CD4-positive, alpha-beta memory T cell (primary cell): Measurements from ENCODE around the gene BRD9. TPM values are rescaled to one million over a fixed set of nuclear protein-coding genes. Genes with fewer than 3 reads are reported as not detected.
"Not testable (repeated sequence)": the region's sequence is repeated elsewhere in the genome, so short reads cannot be mapped to it uniquely, and the experiment has no call there.

ENCODE experiments used
- CTCF ChIA-PET: fragments of 350-600 bp; sonication (Branson Sonifier 250); formaldehyde crosslinking; loops from one replicate; lab custom pipeline; 2021; ENCODE audit warnings: inconsistent platforms; ENCODE audit not compliant: partially characterized antibody; lab: Charles Lee
- POLR2A ChIA-PET: fragments of 350-600 bp; sonication (Branson Sonifier 250); formaldehyde crosslinking; loops from one replicate; lab custom pipeline; 2021; ENCODE audit not compliant: partially characterized antibody; lab: Charles Lee
- DNase-seq, 5 donors: peaks; one replicate each; pipeline versions ENCODE4 v3.0.0 to v3.0.0-alpha.2; 2020 to 2022; ENCODE audit warnings: mixed read lengths in 1 of 5
- H3K27ac ChIP-seq: one replicate; pipeline ENCODE4 v1.7.0; 2013; ENCODE audit warnings: low read depth, low read length
- H3K27me3 ChIP-seq: 2 replicates; pipeline ENCODE4 v1.7.0; 2013; ENCODE audit warnings: mild to moderate bottlenecking, low read length, moderate library complexity; ENCODE audit not compliant: insufficient read depth
- H3K36me3 ChIP-seq: 2 replicates; pipeline ENCODE4 v1.7.0; 2013; ENCODE audit warnings: mild to moderate bottlenecking, low read length, moderate library complexity; ENCODE audit not compliant: insufficient read depth
- H3K4me1 ChIP-seq: 2 replicates; pipeline ENCODE4 v1.7.0; 2013; ENCODE audit warnings: mild to moderate bottlenecking, low read length, moderate library complexity; ENCODE audit not compliant: insufficient read depth
- H3K4me3 ChIP-seq, 2 donors: one replicate each; pipeline ENCODE4 v1.7.0; 2013; ENCODE audit warnings: low read length in 2 of 2, mild to moderate bottlenecking in 1 of 2
- H3K9me3 ChIP-seq, 2 donors: one replicate each; pipeline ENCODE4 v1.7.0; 2013; ENCODE audit warnings: low read length in 2 of 2, control low read depth in 1 of 2; ENCODE audit not compliant: control insufficient read depth in 1 of 2
- H3K27ac Mint-ChIP-seq, 7 donors: one replicate each; pipeline ENCODE4 v1.8.0; 2020 to 2021; ENCODE audit warnings: mixed read lengths in 7 of 7, mild to moderate bottlenecking in 6 of 7, inconsistent platforms in 3 of 7, moderate library complexity in 3 of 7
- H3K27me3 Mint-ChIP-seq, 2 donors: one replicate each; pipeline ENCODE4 v1.8.0; 2020 to 2021; ENCODE audit warnings: mixed read lengths in 2 of 2
- H3K36me3 Mint-ChIP-seq, 2 donors: one replicate each; pipeline ENCODE4 v1.8.0; 2020 to 2021; ENCODE audit warnings: mixed read lengths in 2 of 2, inconsistent platforms in 1 of 2, mild to moderate bottlenecking in 1 of 2
- H3K4me1 Mint-ChIP-seq, 4 donors: one replicate each; pipeline ENCODE4 v1.8.0; 2020 to 2021; ENCODE audit warnings: mixed read lengths in 4 of 4, mild to moderate bottlenecking in 1 of 4
- H3K4me3 Mint-ChIP-seq, 8 donors: one replicate each; pipeline ENCODE4 v1.8.0; 2020 to 2021; ENCODE audit warnings: mixed read lengths in 8 of 8, mild to moderate bottlenecking in 7 of 8, moderate library complexity in 6 of 8, inconsistent platforms in 3 of 8
- H3K9me3 Mint-ChIP-seq, 8 donors: one replicate each; pipeline ENCODE4 v1.8.0; 2020 to 2021; ENCODE audit warnings: mixed read lengths in 8 of 8, mild to moderate bottlenecking in 5 of 8, inconsistent platforms in 3 of 8, moderate library complexity in 1 of 8
- intact Hi-C: fragments of 100-400 bp; cut with micrococcal nuclease; formaldehyde crosslinking; loops from one replicate; pipeline ENCODE4 v1.15.1; 2023
- polyA plus RNA-seq, 2 donors: library from polyadenylated mRNA; unstranded; fragments of 300-500 nt; fragmentation: Illumina TruSeq; gene quantifications; one replicate each; pipeline ENCODE4 v1.2.3, GENCODE V29; 2021
- total RNA-seq, 2 experiments: library from RNA; stranded (reverse); gene quantifications; one replicate each; pipeline ENCODE4 v1.2.3, GENCODE V29; 2021

Gene BRD9
- 10 to 100 TPM; 81.5 to 86.8 TPM for total RNA-seq
- 10 to 100 TPM in 1 of 2 donors, 1 to 10 TPM in 1; 8.0 to 21.2 TPM for polyA plus RNA-seq

DNA sequence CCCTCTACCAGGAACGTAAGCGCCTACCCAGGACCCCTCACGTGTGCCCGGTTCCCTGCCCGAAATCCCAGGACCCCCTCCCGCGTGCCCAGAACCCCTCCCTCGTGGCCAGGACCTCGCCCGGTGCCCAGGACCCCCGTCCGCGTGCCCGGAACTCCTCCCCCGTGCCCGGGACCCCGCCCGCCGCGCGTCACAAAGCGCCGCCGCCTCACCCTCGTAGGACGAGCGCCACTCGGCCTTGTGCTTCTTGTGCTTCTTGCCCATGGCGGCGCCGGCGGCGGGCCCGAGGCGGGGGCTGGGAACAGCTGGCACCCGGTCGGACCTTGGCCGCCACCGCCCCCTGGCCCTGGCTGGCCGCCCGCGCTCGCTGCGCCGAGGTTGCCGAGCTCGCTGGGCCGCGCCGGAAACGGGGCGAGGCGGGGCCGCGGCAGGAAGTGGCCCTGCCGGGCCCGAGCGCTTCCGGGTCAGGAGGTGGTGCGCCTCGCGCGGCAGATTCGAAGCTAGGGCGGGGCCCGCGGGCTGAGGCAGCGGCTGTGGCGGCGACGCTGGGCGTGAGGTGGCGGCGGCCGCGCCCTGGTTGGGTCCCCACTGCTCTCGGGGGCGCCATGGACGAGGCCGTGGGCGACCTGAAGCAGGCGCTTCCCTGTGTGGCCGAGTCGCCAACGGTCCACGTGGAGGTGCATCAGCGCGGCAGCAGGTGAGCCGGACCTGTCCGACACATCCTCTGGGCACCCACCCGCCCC is at the start of gene BRD9, which contains the start of gene TRIP13:
Gene BRD9, minus strand, starts transcription at position 408 of the 743 bp plus-strand sequence. Its CDS starts 144 bp downstream, at position 264.
Gene TRIP13, plus strand, starts transcription at position 491 of the 743 bp plus-strand sequence. Its CDS starts 115 bp downstream, at position 606.
- H3K4me3 ChIP-seq: peak within 1 kb of the TSS; percentile 38 to 83
- ChIA-PET POLR2A (interaction anchor here (0.9 to 2.1 kb wide), 6 partner anchors 11 to 622 kb away, joined by 3 to 5 read pairs (median 4); partner anchors contain the start of gene PDCD6), CTCF (interaction anchor here (1.0 kb wide), 1 partner anchor 9 kb away, joined by 6 read pairs; no protein-coding TSS in a partner anchor)

DNA sequence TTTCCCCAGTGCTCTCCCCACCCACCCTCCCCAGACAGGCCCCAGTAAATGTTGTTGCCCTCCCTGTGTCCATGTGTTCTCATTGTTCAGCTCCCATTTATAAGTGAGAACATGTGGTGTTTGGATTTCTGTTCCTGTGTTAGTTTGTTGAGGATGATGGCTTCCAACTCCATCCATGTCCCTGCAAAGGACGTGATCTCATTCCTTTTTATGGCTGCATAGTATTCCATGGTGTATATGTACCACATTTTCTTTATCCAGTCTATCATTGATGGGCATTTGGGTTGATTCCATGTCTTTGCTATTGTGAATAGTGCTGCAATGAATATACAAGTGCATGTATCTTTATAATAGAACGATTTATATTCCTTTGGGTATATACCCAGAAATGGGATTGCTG is 48.1 kb upstream of the BRD9 start:
- H3K27me3 ChIP-seq, H3K9me3 ChIP-seq, H3K4me3 Mint-ChIP-seq, H3K36me3 ChIP-seq, intact Hi-C loops, H3K9me3 Mint-ChIP-seq, H3K27ac ChIP-seq, H3K4me1 ChIP-seq, DNase-seq, POLR2A ChIA-PET, H3K4me3 ChIP-seq, CTCF ChIA-PET, H3K4me1 Mint-ChIP-seq, H3K36me3 Mint-ChIP-seq, H3K27ac Mint-ChIP-seq: not testable (repeated sequence)
- peaks cover 26% of the 10 kb centered on the region in 2 donors for H3K27me3 Mint-ChIP-seq

More for the DNA sequence above, at the start of gene BRD9, which contains the start of gene TRIP13:
- peak within 1 kb of the TSS; percentile 86 to 95 (median 91) for H3K27ac Mint-ChIP-seq
- Histone ChIP-seq H3K36me3 (peaks cover 36% of the 10 kb centered on the region), H3K27me3 (no peaks in the 10 kb centered on the region), H3K9me3 (no peaks in the 10 kb centered on the region), H3K4me1 (peaks cover 28% of the 10 kb centered on the region), H3K27ac (peak within 1 kb of the TSS; percentile 90)
- H3K36me3 Mint-ChIP-seq: peaks cover 21 to 41% of the 10 kb centered on the region in 2 donors
- peak within 1 kb of the TSS; percentile 85 to 90 (median 87) for H3K4me3 Mint-ChIP-seq
- no peaks in the 10 kb centered on the region for H3K27me3 Mint-ChIP-seq
- peaks cover 7 to 40% (median 23%) of the 10 kb centered on the region in 4 donors for H3K4me1 Mint-ChIP-seq
- H3K9me3 Mint-ChIP-seq: no peaks in the 10 kb centered on the region
- intact Hi-C loops: loop anchor here (2.0 to 5.0 kb wide), 3 partner anchors 20 to 280 kb away; partner anchors contain the start of genes CEP72 and ZDHHC11B
- DNase-seq: peak; percentile 81 to 89 (median 88)

GRCh38 chr5:939368-939767 is 46.8 kb upstream of the BRD9 start:
- ChIA-PET CTCF (no interaction called here), POLR2A (no interaction called here)
- Histone ChIP-seq H3K9me3 (no peaks in the 10 kb centered on the region), H3K27me3 (no peaks in the 10 kb centered on the region), H3K27ac (no peak overlapping the region), H3K36me3 (no peaks in the 10 kb centered on the region), H3K4me1 (no peaks in the 10 kb centered on the region), H3K4me3 (no peak overlapping the region)
- no peak for DNase-seq
- Mint-ChIP-seq H3K4me1 (no peaks in the 10 kb centered on the region), H3K27ac (no peak overlapping the region), H3K36me3 (no peaks in the 10 kb centered on the region), H3K27me3 (peaks cover 15 to 19% of the 10 kb centered on the region in 2 donors), H3K9me3 (peaks cover 0 to 2% (median 0%) of the 10 kb centered on the region in 8 donors), H3K4me3 (no peak overlapping the region)
- intact Hi-C loops: no loop called here

DNA sequence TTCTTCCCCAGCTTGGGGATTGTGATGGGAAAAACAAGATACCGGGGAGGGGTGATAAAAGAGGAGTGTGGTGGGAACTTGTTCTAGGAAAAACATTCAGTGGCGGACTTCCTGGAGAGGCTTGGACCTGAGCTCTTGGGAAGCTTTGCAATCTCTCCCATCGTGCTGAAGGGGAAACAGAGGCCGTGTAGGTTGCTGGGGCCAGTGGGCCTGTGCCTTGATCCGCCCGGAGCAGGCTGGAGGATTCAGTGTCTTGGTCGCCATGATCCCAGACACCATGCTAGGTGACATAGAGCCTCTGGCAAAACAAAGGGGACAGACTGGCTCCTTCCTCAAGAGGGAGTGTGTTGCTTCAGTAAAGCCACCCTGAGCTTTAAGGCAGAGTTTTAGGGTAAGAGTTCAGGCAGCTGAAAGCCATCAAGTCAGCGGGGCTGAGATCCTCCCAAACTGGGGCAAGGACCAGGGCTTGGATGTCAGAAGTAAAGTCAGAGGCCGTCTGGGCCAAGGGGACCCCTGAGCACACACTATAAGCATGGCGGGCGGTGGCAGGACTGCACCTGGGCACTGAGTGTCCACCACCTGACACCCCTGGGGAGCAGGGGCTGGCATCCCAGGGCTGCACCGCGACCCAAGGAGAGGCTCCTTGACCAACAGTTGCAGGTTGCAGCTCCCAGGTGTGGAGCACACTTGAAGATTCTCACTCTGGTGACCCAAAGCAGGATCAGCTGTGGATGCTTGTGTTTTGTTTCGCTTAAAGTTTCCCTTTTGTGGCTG is 44.7 kb upstream of the BRD9 start:
- peaks cover 0 to 2% (median 0%) of the 10 kb centered on the region in 8 donors for H3K9me3 Mint-ChIP-seq
- intact Hi-C loops: no loop called here
- H3K4me1 Mint-ChIP-seq: no peaks in the 10 kb centered on the region
- H3K4me3 Mint-ChIP-seq: no peak overlapping the region
- Histone ChIP-seq H3K36me3 (no peaks in the 10 kb centered on the region), H3K4me1 (no peaks in the 10 kb centered on the region), H3K27me3 (no peaks in the 10 kb centered on the region), H3K4me3 (no peak overlapping the region), H3K9me3 (no peaks in the 10 kb centered on the region), H3K27ac (no peak overlapping the region)
- no peak for DNase-seq
- no peak overlapping the region for H3K27ac Mint-ChIP-seq
- peaks cover 8 to 12% of the 10 kb centered on the region in 2 donors for H3K27me3 Mint-ChIP-seq
- no peaks in the 10 kb centered on the region for H3K36me3 Mint-ChIP-seq
- ChIA-PET CTCF (interaction anchor here (1.1 kb wide), 1 partner anchor 203 kb away, joined by 3 read pairs; no protein-coding TSS in a partner anchor), POLR2A (no interaction called here)

- no peak for DNase-seq
- Mint-ChIP-seq H3K9me3 (peaks cover 0 to 2% (median 0%) of the 10 kb centered on the region in 8 donors), H3K4me3 (no peak overlapping the region), H3K4me1 (no peaks in the 10 kb centered on the region), H3K27ac (no peak overlapping the region), H3K36me3 (no peaks in the 10 kb centered on the region), H3K27me3 (peaks cover 5 to 9% of the 10 kb centered on the region in 2 donors)
- ChIA-PET POLR2A (no interaction called here), CTCF (interaction anchor here (1.1 kb wide), 1 partner anchor 204 kb away, joined by 3 read pairs; no protein-coding TSS in a partner anchor)
- Histone ChIP-seq H3K4me3 (no peak overlapping the region), H3K36me3 (no peaks in the 10 kb centered on the region), H3K27me3 (no peaks in the 10 kb centered on the region), H3K4me1 (no peaks in the 10 kb centered on the region), H3K9me3 (no peaks in the 10 kb centered on the region), H3K27ac (no peak overlapping the region)
- intact Hi-C loops: no loop called here
These were observed 43.8 kb upstream of the BRD9 start for GRCh38 chr5:936149-937144.

DNA sequence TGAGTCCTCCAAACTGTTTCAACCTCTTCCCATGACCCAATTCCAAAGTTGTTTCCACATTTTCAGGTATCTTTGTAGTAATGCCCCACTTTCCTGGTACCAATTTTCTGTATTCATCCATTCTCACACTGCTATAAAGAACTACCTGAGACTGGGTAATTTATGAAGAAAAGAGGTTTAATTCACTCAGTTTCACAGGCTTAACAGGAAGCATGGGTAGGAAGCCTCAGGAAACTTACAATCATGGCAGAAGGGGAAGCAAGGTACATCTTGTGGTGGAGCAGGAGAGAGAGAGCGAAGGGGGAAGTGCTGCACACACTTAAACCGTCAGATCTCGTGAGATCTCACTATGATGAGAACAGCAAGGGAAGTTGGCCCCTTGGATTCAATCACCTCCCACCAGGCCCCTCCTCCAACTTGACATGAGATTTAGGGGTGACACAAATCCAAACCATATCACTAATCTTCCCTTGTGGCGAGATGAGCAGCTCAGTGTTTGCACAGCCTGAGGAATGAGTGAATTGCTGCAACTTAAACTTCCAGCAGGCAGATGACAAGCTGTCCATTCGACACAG is 43.0 kb upstream of the BRD9 start:
- Mint-ChIP-seq H3K27me3 (peaks cover 0 to 7% of the 10 kb centered on the region in 2 donors), H3K27ac (peak overlapping the region in 1 of 7 donors; percentile 81), H3K9me3 (no peaks in the 10 kb centered on the region), H3K36me3 (no peaks in the 10 kb centered on the region), H3K4me3 (no peak overlapping the region), H3K4me1 (no peaks in the 10 kb centered on the region)
- POLR2A ChIA-PET: no interaction called here
- CTCF ChIA-PET: interaction anchor here (1.3 kb wide), 1 partner anchor 206 kb away, joined by 4 read pairs; no protein-coding TSS in a partner anchor
- Histone ChIP-seq H3K36me3 (no peaks in the 10 kb centered on the region), H3K9me3 (no peaks in the 10 kb centered on the region), H3K4me1 (no peaks in the 10 kb centered on the region), H3K27ac (no peak overlapping the region), H3K4me3 (no peak overlapping the region), H3K27me3 (no peaks in the 10 kb centered on the region)
- no peak for DNase-seq
- intact Hi-C loops: no loop called here
